GM12878 (cell line): ENCODE results near the gene SESN1. TPM values are rescaled to one million over a fixed set of nuclear protein-coding genes. Genes with fewer than 3 reads are reported as not detected.

Experiments
- NRF1 ChIP-seq: conservative IDR thresholded peaks from 2 replicates; pipeline ENCODE4 v1.6.1; 2011; ENCODE audit warnings: mild to moderate bottlenecking, low read depth, low read length, improper control_type of control experiment
- RUNX3 ChIP-seq: IDR thresholded peaks from 2 replicates; pipeline ENCODE4 v1.6.1; 2012; ENCODE audit warnings: low read length, inconsistent platforms
- SRF ChIP-seq, 2 experiments: IDR thresholded peaks; 2 replicates each; pipeline ENCODE4 v1.6.1; 2011; ENCODE audit warnings: low read depth in 2 of 2, low read length in 2 of 2, mild to moderate bottlenecking in 1 of 2, moderate library complexity in 1 of 2
- TCF3 ChIP-seq: IDR thresholded peaks from 2 replicates; pipeline ENCODE4 v1.6.1; 2012; ENCODE audit warnings: low read depth, mild to moderate bottlenecking, low read length, borderline replicate concordance; ENCODE audit not compliant: insufficient read depth
- polyA plus RNA-seq, 11 experiments: library from polyadenylated mRNA; depleted of rRNA in 4 of 11; unstranded in 6 of 11; stranded (reverse) in 5 of 11; fragments of >200 nt; fragmentation: Nextera tagmentation in 4 of 11; fragmentation: Illumina TruSeq in 1 of 11; extraction: Ambion mirVana in 4 of 11; extraction: Trizol in 1 of 11; gene quantifications; 1 replicate in 1 of 11; 2 replicates in 10 of 11; pipeline versions ENCODE4 v1.2.1 to v1.2.3, GENCODE V29; 2011 to 2016; ENCODE audit warnings: inconsistent platforms in 2 of 11, missing spikeins in 2 of 11, low read depth in 1 of 11
- total RNA-seq, 4 experiments: library from RNA; depleted of rRNA in 3 of 4; stranded (reverse); fragments of >200 nt in 3 of 4; fragmentation: Illumina TruSeq in 1 of 4; extraction: Trizol in 1 of 4; gene quantifications; 2 replicates each; pipeline versions ENCODE4 v1.2.1 to v1.2.3, GENCODE V29; 2013 to 2021
- TF ChIP-seq, protein P1 (sequence below): fragments of 150-350 bp; IDR thresholded peaks from 2 replicates; pipeline ENCODE4 v1.6.1; 2014; ENCODE audit warnings: mild to moderate bottlenecking, low read depth, low read length
- TF ChIP-seq, protein P2 (sequence below): fragments of 450-650 bp; IDR thresholded peaks from 2 replicates; pipeline ENCODE4 v1.6.1; 2018; ENCODE audit warnings: mild to moderate bottlenecking, low read depth, moderate library complexity; ENCODE audit not compliant: partially characterized antibody
- TF ChIP-seq, protein P3 (sequence below): IDR thresholded peaks from 2 replicates; pipeline ENCODE4 v1.6.1; 2011; ENCODE audit warnings: borderline replicate concordance, low read depth, mild to moderate bottlenecking, moderate library complexity, mixed read lengths, low read length; ENCODE audit not compliant: insufficient read depth; ENCODE audit errors: extremely low read length

SESN1 gene
- total and polyA plus RNA-seq, 10 of the 15 experiments (the other 5 are each of a cell fraction or from before 2014, with no cell fraction given), result 1.3 to 13.0 (median 3.3) TPM

DNA sequence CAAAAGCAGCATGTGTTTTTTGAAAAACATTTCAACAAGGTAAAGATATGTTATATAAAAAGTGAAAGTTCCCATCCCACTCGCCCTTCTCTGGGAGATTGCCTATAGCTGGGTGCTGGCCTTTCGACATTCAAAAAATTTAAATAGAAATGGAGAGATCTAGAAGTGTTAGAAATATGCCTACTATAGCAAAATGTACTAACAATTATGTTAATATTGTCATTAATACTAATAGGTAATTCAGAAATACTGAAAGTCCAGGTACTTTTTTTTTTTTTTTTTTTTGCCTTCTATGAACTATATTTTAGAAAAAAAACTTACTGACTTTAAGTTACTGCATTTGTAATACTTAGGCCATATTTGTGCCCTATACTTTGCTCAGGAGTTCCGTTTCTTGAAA is 87.1 kb downstream of the SESN1 start (continued):
- TF ChIP-seq, protein P1, sequence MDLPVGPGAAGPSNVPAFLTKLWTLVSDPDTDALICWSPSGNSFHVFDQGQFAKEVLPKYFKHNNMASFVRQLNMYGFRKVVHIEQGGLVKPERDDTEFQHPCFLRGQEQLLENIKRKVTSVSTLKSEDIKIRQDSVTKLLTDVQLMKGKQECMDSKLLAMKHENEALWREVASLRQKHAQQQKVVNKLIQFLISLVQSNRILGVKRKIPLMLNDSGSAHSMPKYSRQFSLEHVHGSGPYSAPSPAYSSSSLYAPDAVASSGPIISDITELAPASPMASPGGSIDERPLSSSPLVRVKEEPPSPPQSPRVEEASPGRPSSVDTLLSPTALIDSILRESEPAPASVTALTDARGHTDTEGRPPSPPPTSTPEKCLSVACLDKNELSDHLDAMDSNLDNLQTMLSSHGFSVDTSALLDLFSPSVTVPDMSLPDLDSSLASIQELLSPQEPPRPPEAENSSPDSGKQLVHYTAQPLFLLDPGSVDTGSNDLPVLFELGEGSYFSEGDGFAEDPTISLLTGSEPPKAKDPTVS, result no peak
- TF ChIP-seq, protein P2, sequence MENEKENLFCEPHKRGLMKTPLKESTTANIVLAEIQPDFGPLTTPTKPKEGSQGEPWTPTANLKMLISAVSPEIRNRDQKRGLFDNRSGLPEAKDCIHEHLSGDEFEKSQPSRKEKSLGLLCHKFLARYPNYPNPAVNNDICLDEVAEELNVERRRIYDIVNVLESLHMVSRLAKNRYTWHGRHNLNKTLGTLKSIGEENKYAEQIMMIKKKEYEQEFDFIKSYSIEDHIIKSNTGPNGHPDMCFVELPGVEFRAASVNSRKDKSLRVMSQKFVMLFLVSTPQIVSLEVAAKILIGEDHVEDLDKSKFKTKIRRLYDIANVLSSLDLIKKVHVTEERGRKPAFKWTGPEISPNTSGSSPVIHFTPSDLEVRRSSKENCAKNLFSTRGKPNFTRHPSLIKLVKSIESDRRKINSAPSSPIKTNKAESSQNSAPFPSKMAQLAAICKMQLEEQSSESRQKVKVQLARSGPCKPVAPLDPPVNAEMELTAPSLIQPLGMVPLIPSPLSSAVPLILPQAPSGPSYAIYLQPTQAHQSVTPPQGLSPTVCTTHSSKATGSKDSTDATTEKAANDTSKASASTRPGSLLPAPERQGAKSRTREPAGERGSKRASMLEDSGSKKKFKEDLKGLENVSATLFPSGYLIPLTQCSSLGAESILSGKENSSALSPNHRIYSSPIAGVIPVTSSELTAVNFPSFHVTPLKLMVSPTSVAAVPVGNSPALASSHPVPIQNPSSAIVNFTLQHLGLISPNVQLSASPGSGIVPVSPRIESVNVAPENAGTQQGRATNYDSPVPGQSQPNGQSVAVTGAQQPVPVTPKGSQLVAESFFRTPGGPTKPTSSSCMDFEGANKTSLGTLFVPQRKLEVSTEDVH, result no peak
- TF ChIP-seq SRF (IDR thresholded peaks at IDR 0.05; ENCODE audit: low read depth in 2 of 2, low read length in 2 of 2) (no peak), RUNX3 (no peak), NRF1 (no peak), TCF3 (no peak)
- TF ChIP-seq, protein P3, sequence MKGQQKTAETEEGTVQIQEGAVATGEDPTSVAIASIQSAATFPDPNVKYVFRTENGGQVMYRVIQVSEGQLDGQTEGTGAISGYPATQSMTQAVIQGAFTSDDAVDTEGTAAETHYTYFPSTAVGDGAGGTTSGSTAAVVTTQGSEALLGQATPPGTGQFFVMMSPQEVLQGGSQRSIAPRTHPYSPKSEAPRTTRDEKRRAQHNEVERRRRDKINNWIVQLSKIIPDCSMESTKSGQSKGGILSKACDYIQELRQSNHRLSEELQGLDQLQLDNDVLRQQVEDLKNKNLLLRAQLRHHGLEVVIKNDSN, result no peak
